Measurements from ENCODE around the gene TUBGCP5. TPM values are rescaled to one million over a fixed set of nuclear protein-coding genes. Genes with fewer than 3 reads are reported as not detected.

TUBGCP5 gene
- 8.5 and 14.7 TPM in 2 replicates for total RNA-seq

DNA sequence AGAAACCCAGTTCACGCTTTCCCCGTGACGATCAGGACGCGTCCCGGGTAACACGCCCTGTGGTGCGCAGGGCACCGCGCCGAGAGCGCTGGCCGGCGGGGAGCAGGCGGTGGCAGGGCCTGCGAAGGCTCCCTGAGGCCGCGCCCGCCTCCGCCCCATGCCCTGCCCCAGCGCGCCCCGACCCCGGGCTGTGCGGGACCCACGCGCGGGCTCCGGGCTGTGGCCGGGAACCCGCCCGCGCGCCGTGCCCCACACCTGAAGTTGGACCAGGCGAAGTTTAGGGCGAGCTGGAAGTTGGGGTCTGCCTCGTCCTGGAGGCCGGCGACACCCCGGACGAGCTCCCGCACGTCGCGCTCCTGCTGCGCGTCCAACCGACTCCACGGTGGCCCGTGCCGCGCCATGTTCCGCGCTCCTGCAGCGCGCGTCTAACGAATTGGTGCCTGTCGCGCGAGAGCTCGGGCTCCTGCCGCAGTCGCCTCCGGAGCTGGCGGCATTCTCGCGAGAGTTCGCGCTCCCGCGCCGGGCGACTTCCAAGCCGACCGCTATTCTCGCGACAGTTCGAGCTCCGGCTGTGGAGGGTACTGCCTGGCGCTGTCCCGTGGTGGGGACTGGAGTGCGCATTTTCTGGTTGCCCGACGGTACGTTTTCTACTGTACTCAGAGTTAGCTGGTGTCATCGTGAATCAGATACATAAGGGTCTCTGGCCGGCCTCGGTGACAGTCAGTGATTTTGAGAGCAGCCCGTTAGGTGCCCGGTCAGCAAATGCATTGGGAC, at the start of gene TUBGCP5:
Gene TUBGCP5, minus strand, starts transcription at position 427 of the 774 bp plus-strand sequence. Its CDS starts 26 bp downstream, at position 401.

DNA sequence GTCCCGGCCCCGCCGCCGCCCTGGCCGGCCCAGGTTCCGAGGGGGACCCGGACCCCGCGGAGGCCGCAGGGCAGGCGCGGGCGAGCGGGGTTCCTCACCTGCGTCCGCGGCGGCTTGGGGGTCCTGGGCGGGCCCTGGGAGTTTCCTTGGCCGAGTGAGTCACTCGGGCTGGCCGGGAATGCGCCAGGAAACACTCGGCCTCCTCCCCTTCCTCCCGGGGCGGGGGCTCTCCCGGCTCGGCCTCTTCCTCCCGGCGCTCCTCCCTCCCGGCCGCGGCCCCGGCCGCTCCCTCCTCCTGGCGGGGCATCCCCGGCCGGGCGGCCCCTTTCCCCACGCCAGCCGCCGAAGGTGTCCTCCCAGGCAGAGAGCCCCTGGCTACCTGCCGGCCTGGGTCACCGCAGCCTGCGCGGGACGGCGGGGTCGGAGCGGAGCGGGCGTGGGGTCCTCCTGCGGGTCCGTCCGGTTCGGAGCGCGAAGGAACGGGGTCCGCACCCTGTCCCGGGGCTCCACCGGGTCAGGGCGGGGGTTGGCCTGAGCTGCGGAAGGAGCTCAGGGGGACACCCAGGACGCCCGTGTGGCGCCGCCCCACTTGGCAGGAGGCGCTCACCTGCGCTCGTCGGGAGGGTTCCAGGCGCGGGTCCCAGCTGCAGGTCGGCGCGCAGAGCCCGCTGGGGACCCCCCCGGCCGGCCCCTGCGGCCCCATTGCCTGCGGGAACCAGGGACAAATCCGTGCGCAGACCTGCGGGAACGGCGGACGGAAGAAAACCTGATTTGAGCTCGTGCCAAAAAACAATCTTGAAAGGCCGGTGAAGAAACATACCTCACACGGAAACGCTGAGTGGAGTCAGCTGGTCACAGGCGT, 58.9 kb downstream of the TUBGCP5 start, which contains the start of gene CYFIP1:
Gene CYFIP1, minus strand, starts transcription at position 180 of the 862 bp plus-strand sequence. CDS start 33,083 bp downstream, outside the sequence.

Other genes starting within 250 kb of the TUBGCP5 start
- 50.4 and 53.1 TPM in 2 replicates for gene NIPA2, start 200.9 kb downstream of the TUBGCP5 start, total RNA-seq
- 58.3 and 87.6 TPM in 2 replicates for gene CYFIP1, start 59.2 kb downstream of the TUBGCP5 start, total RNA-seq
- gene GOLGA6L1, start 97.3 kb upstream of the TUBGCP5 start, total RNA-seq = not detected in 2 replicates